Astrocyte of the spinal cord (primary cell): ENCODE measurements around the gene EXD3.
A peak's percentile ranks its signal among the peaks of the same experiment; 100 is the strongest.

Source experiments
- DNase-seq: peaks from one replicate; pipeline ENCODE4 v3.0.0; 2011; ENCODE audit warnings: low read depth, low spot score
- H3K4me3 ChIP-seq: 2 replicates; pipeline ENCODE4 v1.5.1; 2011; ENCODE audit warnings: low read depth, mild to moderate bottlenecking, low read length, moderate library complexity
- in situ Hi-C: cut with HindIII; loops from 2 replicates; pipeline ENCODE4 v1.10.0; 2017; ENCODE audit warnings: low sequenced_read_pairs
- TF ChIP-seq, protein P1 (sequence below): IDR thresholded peaks from 2 replicates; pipeline ENCODE4 v1.5.1; 2012; ENCODE audit warnings: low read depth, mild to moderate bottlenecking, low read length, inconsistent platforms

Gene EXD3

GRCh38 chr9:137319011-137319738 lies 103.8 kb downstream of the EXD3 start:
- no peak for DNase-seq
- H3K4me3 ChIP-seq, result no peak overlapping the region
- in situ Hi-C loops, result no loop called here
- TF ChIP-seq, protein P1, sequence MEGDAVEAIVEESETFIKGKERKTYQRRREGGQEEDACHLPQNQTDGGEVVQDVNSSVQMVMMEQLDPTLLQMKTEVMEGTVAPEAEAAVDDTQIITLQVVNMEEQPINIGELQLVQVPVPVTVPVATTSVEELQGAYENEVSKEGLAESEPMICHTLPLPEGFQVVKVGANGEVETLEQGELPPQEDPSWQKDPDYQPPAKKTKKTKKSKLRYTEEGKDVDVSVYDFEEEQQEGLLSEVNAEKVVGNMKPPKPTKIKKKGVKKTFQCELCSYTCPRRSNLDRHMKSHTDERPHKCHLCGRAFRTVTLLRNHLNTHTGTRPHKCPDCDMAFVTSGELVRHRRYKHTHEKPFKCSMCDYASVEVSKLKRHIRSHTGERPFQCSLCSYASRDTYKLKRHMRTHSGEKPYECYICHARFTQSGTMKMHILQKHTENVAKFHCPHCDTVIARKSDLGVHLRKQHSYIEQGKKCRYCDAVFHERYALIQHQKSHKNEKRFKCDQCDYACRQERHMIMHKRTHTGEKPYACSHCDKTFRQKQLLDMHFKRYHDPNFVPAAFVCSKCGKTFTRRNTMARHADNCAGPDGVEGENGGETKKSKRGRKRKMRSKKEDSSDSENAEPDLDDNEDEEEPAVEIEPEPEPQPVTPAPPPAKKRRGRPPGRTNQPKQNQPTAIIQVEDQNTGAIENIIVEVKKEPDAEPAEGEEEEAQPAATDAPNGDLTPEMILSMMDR, result peak; percentile 44

DNA sequence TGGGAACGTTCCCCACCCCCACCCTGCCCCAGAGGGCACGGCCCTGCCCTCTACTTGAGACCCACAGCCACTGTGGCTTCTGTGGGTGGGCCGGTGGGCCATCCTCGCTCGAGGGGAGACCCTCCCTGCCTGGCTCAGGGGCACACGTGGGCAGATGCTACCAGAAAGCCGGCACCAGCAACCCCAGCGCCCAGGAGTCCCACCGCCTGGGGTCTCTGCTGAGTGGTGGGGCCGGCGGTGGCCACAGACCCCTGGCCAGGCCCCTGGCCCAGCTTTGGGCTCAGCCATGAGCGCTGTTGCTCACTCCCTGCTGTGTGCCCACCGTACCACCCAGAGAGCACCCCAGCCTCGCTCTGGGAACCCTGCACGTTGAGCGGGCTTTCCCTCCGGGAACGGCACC lies 104.4 kb downstream of the EXD3 start:
- no peak for DNase-seq
- TF ChIP-seq, protein P1, result no peak
- no peak overlapping the region for H3K4me3 ChIP-seq
- in situ Hi-C loops, result no loop called here

GRCh38 chr9:137317718-137318511 lies 105.0 kb downstream of the EXD3 start:
- TF ChIP-seq, protein P1, result no peak
- no peak for DNase-seq
- H3K4me3 ChIP-seq, result no peak overlapping the region
- in situ Hi-C loops, result no loop called here

- TF ChIP-seq, protein P1, result no peak
- in situ Hi-C loops, result no loop called here
- no peak for DNase-seq
- no peak overlapping the region for H3K4me3 ChIP-seq
Measured at GRCh38 chr9:137317021-137317717, 105.8 kb downstream of the EXD3 start.

GRCh38 chr9:137316012-137316981 lies 106.7 kb downstream of the EXD3 start:
- TF ChIP-seq, protein P1, result no peak
- DNase-seq, result no peak
- H3K4me3 ChIP-seq, result no peak overlapping the region
- in situ Hi-C loops, result no loop called here

- TF ChIP-seq, protein P1, result no peak
- no peak for DNase-seq
- in situ Hi-C loops, result no loop called here
- no peak overlapping the region for H3K4me3 ChIP-seq
Measured at GRCh38 chr9:137315581-137316011, 107.4 kb downstream of the EXD3 start.
